ENCODE measurements around the gene LIN37. TPM values are rescaled to one million over a fixed set of nuclear protein-coding genes. Genes with fewer than 3 reads are reported as not detected.

Gene LIN37
- total and polyA plus RNA-seq, 9 of the 15 experiments (the other 6 are each of a cell fraction or from before 2014, with no cell fraction given): 1.2 to 12.5 (median 8.6) TPM

DNA sequence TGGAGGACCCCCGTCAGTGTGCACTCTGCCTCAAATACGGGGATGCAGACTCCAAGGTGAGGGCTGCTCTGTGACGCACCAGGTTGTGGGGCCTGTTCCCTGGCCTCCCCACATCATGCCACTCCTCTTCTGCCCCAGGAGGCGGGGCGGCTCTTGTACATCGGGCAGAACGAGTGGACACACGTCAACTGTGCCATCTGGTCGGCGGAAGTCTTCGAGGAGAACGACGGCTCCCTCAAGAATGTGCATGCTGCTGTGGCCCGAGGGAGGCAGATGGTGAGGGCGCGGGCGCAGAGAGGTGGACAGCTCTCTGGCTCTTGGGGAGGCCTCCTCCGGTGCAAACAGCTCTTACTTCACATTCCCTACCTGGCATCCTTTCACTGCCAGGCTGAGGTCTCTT is 19.4 kb upstream of the LIN37 start:
- no peaks in the 10 kb centered on the region for H3K9me1 ChIP-seq (ENCODE audit: control insufficient read depth, insufficient read depth, low read length)
- DNase-seq (ENCODE audit: extremely low read depth in 1 of 4, low spot score in 3 of 4) (no peak), ATAC-seq (no peak), FAIRE-seq (no peak)
- no peak overlapping the region for H3K9ac ChIP-seq (ENCODE audit: insufficient read depth in 1 of 2, low read depth in 2 of 2, low read length in 2 of 2)
- POLR2A ChIA-PET: interaction anchor here (1.7 to 2.9 kb wide), 3 partner anchors 8 to 11 kb away, joined by 7 to 18 read pairs (median 12); partner anchors contain the start of gene KMT2B
- H3K79me2 ChIP-seq (ENCODE audit: control insufficient read depth, insufficient read depth, low read length): no peaks in the 10 kb centered on the region
- H3K27me3 ChIP-seq (ENCODE audit: control insufficient read depth in 2 of 2, insufficient read depth in 2 of 2, low read length in 2 of 2): no peaks in the 10 kb centered on the region
- H2AFZ ChIP-seq (ENCODE audit: low read depth, low read length): no peak overlapping the region
- H3K4me2 ChIP-seq (ENCODE audit: insufficient read depth, low read length): no peak overlapping the region
- H3K4me1 ChIP-seq (replicated peaks in 1 of 2; ENCODE audit: control insufficient read depth in 2 of 2, insufficient read depth in 2 of 2, low read length in 2 of 2): peaks cover 0 to 10% of the 10 kb centered on the region in 2 experiments; a peak in 1 of 5 replicates
- no peak overlapping the region for H3K27ac ChIP-seq (ENCODE audit: extremely low read depth, low read depth, low read length)
- intact Hi-C loops (cut with micrococcal nuclease) (no loop called here), in situ Hi-C loops (cut with MboI) (no loop called here)
- CTCF ChIA-PET (ENCODE audit: low intra/inter-chr PET ratio): no interaction called here
- no peak overlapping the region for H3K4me3 ChIP-seq
- peaks cover 96% of the 10 kb centered on the region; the same call in 2 of the 3 replicates for H3K36me3 ChIP-seq (ENCODE audit: control insufficient read depth, insufficient read depth, low read length)
- TF ChIP-seq PATZ1 (CRISPR knock-in tag; IDR thresholded peaks at IDR 0.05; ENCODE audit: borderline replicate concordance) (no peak), RBFOX2 (IDR thresholded peaks at IDR 0.05; ENCODE audit: low read depth, low read length) (peak; percentile 47; the same call in 1 of the 2 replicates)
- H3K9me3 ChIP-seq (replicated peaks; ENCODE audit: control insufficient read depth, insufficient read depth, low read depth, low read length): no peaks in the 10 kb centered on the region
- WGBS (ENCODE audit: insufficient coverage, low coverage, missing lambda C conversion rate): 96% methylated on average over 16 of the region's 18 CpGs
- BruUV-seq (replicated peaks): no TSS peak
- 0 out of 2 replicates have a peak, but pooled peaks cover 2% of the 10 kb centered on the region for H4K20me1 ChIP-seq (replicated peaks; ENCODE audit: control insufficient read depth, insufficient read depth, low read length)

- H3K36me3 ChIP-seq (ENCODE audit: control insufficient read depth, insufficient read depth, low read length): peaks cover 96% of the 10 kb centered on the region; the same call in 2 of the 3 replicates
- WGBS (ENCODE audit: insufficient coverage, low coverage, missing lambda C conversion rate): 95% methylated on average over 10 of the region's 11 CpGs
- no peak for TF ChIP-seq RFX7 (CRISPR knock-in tag; IDR thresholded peaks at IDR 0.05)
- TF ChIP-seq RBM14 (IDR thresholded peaks at IDR 0.05; ENCODE audit: borderline replicate concordance, insufficient read depth, low read depth, low read length): no peak
- TF ChIP-seq DEAF1 (CRISPR knock-in tag; IDR thresholded peaks at IDR 0.05): no peak
- TF ChIP-seq PHF20 (IDR thresholded peaks at IDR 0.05; ENCODE audit: partially characterized antibody): no peak
- no peak for TF ChIP-seq ZNF282 (CRISPR knock-in tag; IDR thresholded peaks at IDR 0.05)
- TF ChIP-seq ZNF224 (CRISPR knock-in tag; IDR thresholded peaks at IDR 0.05): no peak
- TF ChIP-seq PHB2 (IDR thresholded peaks at IDR 0.05; ENCODE audit: low read depth): no peak
- TF ChIP-seq BDP1 (IDR thresholded peaks at IDR 0.05; ENCODE audit: insufficient read depth, insufficient read length): no peak
- TF ChIP-seq ZNF551 (CRISPR knock-in tag; IDR thresholded peaks at IDR 0.05): no peak
- no peak for TF ChIP-seq HOXB6 (CRISPR knock-in tag; IDR thresholded peaks at IDR 0.05; ENCODE audit: borderline replicate concordance)
- TF ChIP-seq SNIP1 (IDR thresholded peaks at IDR 0.05; ENCODE audit: low read depth): no peak
- no peak for TF ChIP-seq ASH1L (IDR thresholded peaks at IDR 0.05; ENCODE audit: borderline replicate concordance, low read depth, partially characterized antibody)
These were observed 18.6 kb upstream of the LIN37 start for GRCh38 chr19:35729763-35730162.

More at GRCh38 chr19:35729763-35730162, 18.6 kb upstream of the LIN37 start:
- ChIA-PET POLR2A (interaction anchor here (2.9 kb wide), 1 partner anchor 11 kb away, joined by 12 read pairs; the partner anchor contains the start of gene KMT2B), CTCF (ENCODE audit: low intra/inter-chr PET ratio) (no interaction called here)
- Histone ChIP-seq H3K27me3 (ENCODE audit: control insufficient read depth in 2 of 2, insufficient read depth in 2 of 2, low read length in 2 of 2) (no peaks in the 10 kb centered on the region), H3K27ac (ENCODE audit: extremely low read depth, low read depth, low read length) (no peak overlapping the region), H3K4me2 (ENCODE audit: insufficient read depth, low read length) (no peak overlapping the region), H4K20me1 (replicated peaks; ENCODE audit: control insufficient read depth, insufficient read depth, low read length) (0 out of 2 replicates have a peak, but pooled peaks cover 2% of the 10 kb centered on the region), H3K9ac (ENCODE audit: insufficient read depth in 1 of 2, low read depth in 2 of 2, low read length in 2 of 2) (no peak overlapping the region), H2AFZ (ENCODE audit: low read depth, low read length) (no peak overlapping the region), H3K79me2 (ENCODE audit: control insufficient read depth, insufficient read depth, low read length) (no peaks in the 10 kb centered on the region), H3K4me3 (no peak overlapping the region), H3K4me1 (replicated peaks in 1 of 2; ENCODE audit: control insufficient read depth in 2 of 2, insufficient read depth in 2 of 2, low read length in 2 of 2) (peaks cover 0 to 10% of the 10 kb centered on the region in 2 experiments; a peak in 1 of 5 replicates), H3K9me1 (ENCODE audit: control insufficient read depth, insufficient read depth, low read length) (no peaks in the 10 kb centered on the region), H3K9me3 (replicated peaks; ENCODE audit: control insufficient read depth, insufficient read depth, low read depth, low read length) (no peaks in the 10 kb centered on the region)
- intact Hi-C loops (cut with micrococcal nuclease): no loop called here
- no peak for FAIRE-seq
- in situ Hi-C loops (cut with MboI): no loop called here
- ATAC-seq: no peak
- DNase-seq (ENCODE audit: extremely low read depth in 1 of 4, low spot score in 3 of 4): no peak
- no TSS peak for BruUV-seq (replicated peaks)

All from K562 (cell line).